B cell (primary cell): ENCODE measurements around the gene ZNF516. TPM values are rescaled to one million over a fixed set of nuclear protein-coding genes. Genes with fewer than 3 reads are reported as not detected.
A peak's percentile ranks its signal among the peaks of the same experiment; 100 is the strongest.

ENCODE experiments used
- ATAC-seq: fragments of 200-7000 bp; cut with Tn5 transposase; one replicate; pipeline ENCODE4 v1.10.0; 2021; ENCODE audit warnings: low read depth, mild to moderate bottlenecking, moderate number of reproducible peaks, moderate library complexity
- CTCF ChIA-PET: fragments of 350-600 bp; sonication (Branson Sonifier 250); formaldehyde crosslinking; loops from one replicate; lab custom pipeline; 2021; ENCODE audit warnings: antibody characterized with exemption, inconsistent platforms; lab: Charles Lee
- POLR2A ChIA-PET: fragments of 350-600 bp; sonication (Branson Sonifier 250); formaldehyde crosslinking; loops from one replicate; lab custom pipeline; 2021; ENCODE audit warnings: antibody characterized with exemption; lab: Charles Lee
- DNase-seq: peaks from one replicate; pipeline ENCODE4 v3.0.0; 2013
- H2AFZ ChIP-seq: 2 replicates; pipeline ENCODE4 v1.6.1; 2012; ENCODE audit warnings: mild to moderate bottlenecking, low read depth, low read length; ENCODE audit not compliant: insufficient read depth, poor library complexity, severe bottlenecking
- H3K27ac ChIP-seq, 2 donors: 1 replicate in 1 of 2; 2 replicates in 1 of 2; pipeline ENCODE4 v1.5.1; 2012 to 2013; ENCODE audit warnings: low read length in 2 of 2, mild to moderate bottlenecking in 2 of 2, moderate library complexity in 1 of 2
- H3K27me3 ChIP-seq, 4 experiments: fragments of 200-600 bp in 1 of 4; sonication (generic) in 1 of 4; replicated peaks in 1 of 4; 1 replicate in 2 of 4; 2 replicates in 2 of 4; pipeline versions ENCODE4 v1.6.1 to v1.7.0; 2013 to 2016; ENCODE audit warnings: low read length in 3 of 4, mild to moderate bottlenecking in 2 of 4, mixed read lengths in 1 of 4, moderate library complexity in 1 of 4; ENCODE audit not compliant: insufficient read depth in 4 of 4, control insufficient read depth in 3 of 4; ENCODE audit errors: control extremely low read depth in 1 of 4
- H3K36me3 ChIP-seq, 2 experiments: replicated peaks in 1 of 2; 1 replicate in 1 of 2; 2 replicates in 1 of 2; pipeline versions ENCODE4 v1.6.1 to v1.7.1; 2013; ENCODE audit warnings: low read length in 1 of 2; ENCODE audit not compliant: insufficient read depth in 2 of 2, control insufficient read depth in 1 of 2; ENCODE audit errors: control extremely low read depth in 1 of 2, extremely low read depth in 1 of 2
- H3K4me1 ChIP-seq, 2 donors: fragments of 200-600 bp in 1 of 2; sonication (generic) in 1 of 2; 1 replicate in 1 of 2; 2 replicates in 1 of 2; pipeline versions ENCODE4 v1.5.1 to v1.6.1; 2013 to 2017; ENCODE audit warnings: low read length in 2 of 2; ENCODE audit not compliant: control insufficient read depth in 2 of 2, insufficient read depth in 2 of 2
- H3K4me2 ChIP-seq: replicated peaks from 2 replicates; pipeline ENCODE3; 2012; ENCODE audit warnings: mild to moderate bottlenecking, low read depth, low read length; ENCODE audit not compliant: poor library complexity, severe bottlenecking
- H3K4me3 ChIP-seq, 5 experiments: fragments of 200-600 bp in 1 of 5; sonication (generic) in 1 of 5; 1 replicate in 3 of 5; 2 replicates in 2 of 5; pipeline versions ENCODE4 v1.5.1 to v1.7.0; 2011 to 2016; ENCODE audit warnings: low read length in 4 of 5, mild to moderate bottlenecking in 4 of 5, low read depth in 2 of 5, control low read depth in 1 of 5, moderate library complexity in 1 of 5; ENCODE audit not compliant: insufficient read depth in 1 of 5; ENCODE audit errors: control extremely low read depth in 1 of 5, extremely low read depth in 1 of 5
- H3K79me2 ChIP-seq: fragments of 200-600 bp; sonication (generic); one replicate; pipeline ENCODE4 v1.6.0; 2016; ENCODE audit warnings: low read length; ENCODE audit not compliant: control insufficient read depth, insufficient read depth
- H3K9ac ChIP-seq: fragments of 200-600 bp; sonication (generic); 2 replicates; pipeline ENCODE4 v1.6.1; 2017; ENCODE audit warnings: mild to moderate bottlenecking, low read length, moderate library complexity
- H3K9me3 ChIP-seq, 3 donors: one replicate each; pipeline versions ENCODE4 v1.6.1 to v1.7.1; 2013; ENCODE audit warnings: low read length in 2 of 3; ENCODE audit not compliant: control insufficient read depth in 2 of 3, insufficient read depth in 1 of 3; ENCODE audit errors: control extremely low read depth in 1 of 3
- H4K20me1 ChIP-seq: 2 replicates; pipeline ENCODE4 v1.6.0; 2012; ENCODE audit warnings: mild to moderate bottlenecking, low read length; ENCODE audit not compliant: insufficient read depth, control insufficient read depth, poor library complexity, severe bottlenecking
- H3K27ac Mint-ChIP-seq: one replicate; pipeline ENCODE4 v1.8.0; 2021; ENCODE audit warnings: mixed read lengths
- H3K27me3 Mint-ChIP-seq: one replicate; pipeline ENCODE4 v1.8.0; 2021; ENCODE audit warnings: mixed read lengths
- H3K4me1 Mint-ChIP-seq: one replicate; pipeline ENCODE4 v1.8.0; 2021; ENCODE audit warnings: mixed read lengths
- H3K4me3 Mint-ChIP-seq: one replicate; pipeline ENCODE4 v1.8.0; 2021; ENCODE audit warnings: mixed read lengths
- H3K9me3 Mint-ChIP-seq: one replicate; pipeline ENCODE4 v1.8.0; 2022; ENCODE audit warnings: mixed read lengths; ENCODE audit not compliant: insufficient read depth
- CTCF ChIP-seq: fragments of 200-600 bp; IDR thresholded peaks from one replicate; pipeline ENCODE4 v1.8.0; 2022; ENCODE audit warnings: antibody characterized with exemption, mild to moderate bottlenecking
- EZH2 ChIP-seq: IDR thresholded peaks from 2 replicates; pipeline ENCODE4 v1.6.1; 2012; ENCODE audit warnings: borderline replicate concordance, low read depth, mild to moderate bottlenecking, moderate library complexity, low read length; ENCODE audit not compliant: insufficient read depth, poor library complexity, severe bottlenecking
- WGBS: methylation state at CpG from one replicate; pipeline ENCODE4 v1.1.5; 2013; ENCODE audit warnings: missing lambda C conversion rate; ENCODE audit not compliant: insufficient coverage; 5-methylcytosine and 5-hydroxymethylcytosine counted together
- intact Hi-C: fragments of 100-400 bp; cut with micrococcal nuclease; formaldehyde crosslinking; loops from one replicate; pipeline ENCODE4 v1.10.0; 2022
- polyA plus RNA-seq: library from polyadenylated mRNA; depleted of rRNA; stranded (reverse); fragments of >200 nt; gene quantifications from 2 replicates; pipeline ENCODE4 v1.2.3, GENCODE V29; 2012
- total RNA-seq, 2 donors: library from RNA; stranded (reverse); fragments of 120-200 nt in 1 of 2; gene quantifications; 1 replicate in 1 of 2; 2 replicates in 1 of 2; pipeline versions ENCODE4 v1.2.3 to v1.2.4, GENCODE V29; 2013 to 2022

ZNF516 gene
- total and polyA plus RNA-seq, 2 donors (not counting 1 experiment from before 2014, with no cell fraction given), result 6.7 to 27.1 TPM

- Histone ChIP-seq H3K4me2 (peak overlapping the region; percentile 85), H3K4me1 (peaks cover 23 to 39% of the 10 kb centered on the region in 2 donors), H4K20me1 (peaks cover 27% of the 10 kb centered on the region), H2AFZ (no peak overlapping the region), H3K9me3 (no peaks in the 10 kb centered on the region), H3K36me3 (peaks cover 0 to 1% of the 10 kb centered on the region in 2 experiments), H3K27ac (peak overlapping the region in 1 of 2 donors; percentile 73), H3K79me2 (peaks cover 58% of the 10 kb centered on the region), H3K27me3 (peaks cover 0 to 7% (median 3%) of the 10 kb centered on the region in 4 experiments), H3K4me3 (peak overlapping the region in 2 of 5 experiments; percentile 64 to 65), H3K9ac (no peak overlapping the region)
- CTCF ChIA-PET, result interaction anchor here (0.9 kb wide), 1 partner anchor 90 kb away, joined by 3 read pairs; no protein-coding TSS in a partner anchor
- POLR2A ChIA-PET, result interaction anchor here (0.7 kb wide), 1 partner anchor 13 kb away, joined by 9 read pairs; no protein-coding TSS in a partner anchor
- peak overlapping the region; percentile 96 for H3K4me3 Mint-ChIP-seq
- TF ChIP-seq EZH2 (no peak), CTCF (no peak)
- H3K4me1 Mint-ChIP-seq, result peaks cover 57% of the 10 kb centered on the region
- peak overlapping the region; percentile 46 for H3K27ac Mint-ChIP-seq
- peaks cover 18% of the 10 kb centered on the region for H3K27me3 Mint-ChIP-seq
- no CpG with 5 or more reads among the region's 5 CpGs for WGBS
- intact Hi-C loops, result loop anchor here (5.0 to 10.0 kb wide), 4 partner anchors 332 to 1275 kb away; partner anchors contain the start of genes TSHZ1 and ZNF236
- no peaks in the 10 kb centered on the region for H3K9me3 Mint-ChIP-seq
- ATAC-seq (no peak), DNase-seq (no peak)
Observed at GRCh38 chr18:76490033-76490432, 5.0 kb downstream of the ZNF516 start.

GRCh38 chr18:76489081-76489480 is 6.0 kb downstream of the ZNF516 start:
- Mint-ChIP-seq H3K27ac (no peak overlapping the region), H3K4me3 (no peak overlapping the region), H3K9me3 (no peaks in the 10 kb centered on the region), H3K4me1 (peaks cover 57% of the 10 kb centered on the region), H3K27me3 (peaks cover 15% of the 10 kb centered on the region)
- no peak overlapping the region for H3K9ac ChIP-seq
- H3K79me2 ChIP-seq, result peaks cover 62% of the 10 kb centered on the region
- peaks cover 0 to 4% (median 2%) of the 10 kb centered on the region in 4 experiments for H3K27me3 ChIP-seq
- POLR2A ChIA-PET, result interaction anchor here (0.6 to 1.2 kb wide), 2 partner anchors 9 to 12 kb away, joined by 3 read pairs; no protein-coding TSS in a partner anchor
- intact Hi-C loops, result no loop called here
- H3K36me3 ChIP-seq, result peaks cover 0 to 1% of the 10 kb centered on the region in 2 experiments
- no peak for ATAC-seq
- no peak for DNase-seq
- peaks cover 27 to 38% of the 10 kb centered on the region in 2 donors for H3K4me1 ChIP-seq
- CTCF ChIA-PET, result no interaction called here
- no peak overlapping the region for H3K4me2 ChIP-seq
- WGBS, result 100% methylated on average over 1 of the region's 4 CpGs
- H3K27ac ChIP-seq, result no peak overlapping the region
- H3K9me3 ChIP-seq, result no peaks in the 10 kb centered on the region
- H4K20me1 ChIP-seq, result peaks cover 35% of the 10 kb centered on the region
- H2AFZ ChIP-seq, result no peak overlapping the region
- H3K4me3 ChIP-seq, result no peak overlapping the region
- TF ChIP-seq EZH2, result no peak
- TF ChIP-seq CTCF, result no peak
